ENCODE measurements around the gene RERE.
"Not testable (repeated sequence)": the region's sequence is repeated elsewhere in the genome, so short reads cannot be mapped to it uniquely, and the experiment has no call there.

RERE gene

DNA sequence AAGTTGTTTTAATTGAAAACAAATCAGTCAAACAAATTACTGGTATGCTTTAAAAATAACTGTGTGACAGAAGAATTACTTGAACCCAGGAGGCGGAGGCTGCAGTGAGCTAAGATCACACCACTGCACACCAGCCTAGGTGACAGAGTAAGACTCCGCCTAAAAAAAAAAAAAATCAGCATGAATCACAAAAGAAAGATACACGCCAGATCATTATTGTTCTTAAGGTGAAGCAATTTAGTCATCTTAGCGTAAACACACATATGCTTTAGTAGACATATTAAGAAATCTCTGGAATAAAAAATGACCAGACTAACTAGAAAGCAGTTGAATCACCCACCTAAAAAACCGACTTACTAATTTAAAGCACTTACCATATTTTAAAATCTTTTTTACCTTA is 20.2 kb downstream of the RERE start:
- DNase-seq (ENCODE audit: low read depth): no peak

DNA sequence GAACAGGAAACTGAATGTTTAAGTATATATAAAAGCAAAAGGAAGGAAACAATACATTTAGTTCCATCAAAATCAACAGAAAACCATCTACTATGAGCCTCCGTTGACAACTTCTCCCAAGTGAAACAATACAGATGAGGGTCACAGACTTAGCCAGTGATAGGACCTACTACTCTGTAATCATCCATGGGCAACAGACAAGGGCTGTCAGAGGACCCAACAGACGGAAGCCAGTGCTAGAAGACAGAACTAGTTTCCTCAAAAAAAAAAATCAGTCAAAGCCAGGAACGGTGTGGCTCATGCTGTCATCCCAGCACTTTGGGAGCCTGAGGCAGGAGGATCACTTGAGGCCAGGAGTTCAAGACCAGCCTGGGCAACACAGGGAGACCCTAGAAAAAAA is 20.6 kb downstream of the RERE start:
- no peak for DNase-seq (ENCODE audit: low read depth)

- DNase-seq (ENCODE audit: low read depth): no peak
Observed at GRCh38 chr1:8794605-8795004, 22.8 kb downstream of the RERE start.

GRCh38 chr1:8791819-8792218 is 25.6 kb downstream of the RERE start:
- no peak for DNase-seq (ENCODE audit: low read depth)

DNA sequence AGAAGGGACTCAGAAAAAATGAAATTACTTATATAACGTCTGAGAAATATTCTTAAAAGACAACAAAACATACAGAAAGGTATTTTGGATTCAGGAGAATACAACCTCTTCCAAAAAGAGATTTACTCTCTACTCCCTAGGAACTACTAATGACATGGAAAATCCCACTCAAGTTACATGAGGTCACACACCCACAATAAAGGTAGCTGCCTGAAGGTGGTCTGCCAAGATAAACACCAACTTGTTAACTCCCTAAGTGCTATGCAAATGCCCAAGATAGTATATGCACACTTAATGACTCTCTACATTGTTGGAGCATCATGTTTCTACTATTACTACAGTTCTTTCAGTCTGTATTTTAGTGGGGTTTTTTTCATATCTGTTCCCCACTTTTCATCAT is 26.5 kb downstream of the RERE start:
- DNase-seq (ENCODE audit: low read depth): no peak

DNA sequence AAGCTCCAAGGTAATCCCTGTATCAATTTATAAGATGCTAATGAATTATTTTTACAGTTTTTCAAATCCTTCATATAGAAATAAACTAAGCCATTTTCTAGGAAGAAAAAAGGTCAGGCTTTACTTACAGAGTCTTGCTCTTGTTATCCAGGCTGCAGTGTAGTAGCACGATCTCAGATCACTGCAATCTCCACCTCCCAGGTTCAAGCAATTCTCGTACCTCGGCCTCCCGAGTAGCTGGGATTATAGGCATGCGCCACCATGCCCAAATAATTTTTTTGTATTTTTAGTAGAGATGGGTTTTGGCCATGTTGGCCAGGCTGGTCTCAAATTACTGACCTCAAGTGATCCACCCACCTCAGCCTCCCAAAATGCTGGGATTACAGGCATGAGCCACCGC is 27.0 kb downstream of the RERE start:
- no peak for DNase-seq (ENCODE audit: low read depth)

DNA sequence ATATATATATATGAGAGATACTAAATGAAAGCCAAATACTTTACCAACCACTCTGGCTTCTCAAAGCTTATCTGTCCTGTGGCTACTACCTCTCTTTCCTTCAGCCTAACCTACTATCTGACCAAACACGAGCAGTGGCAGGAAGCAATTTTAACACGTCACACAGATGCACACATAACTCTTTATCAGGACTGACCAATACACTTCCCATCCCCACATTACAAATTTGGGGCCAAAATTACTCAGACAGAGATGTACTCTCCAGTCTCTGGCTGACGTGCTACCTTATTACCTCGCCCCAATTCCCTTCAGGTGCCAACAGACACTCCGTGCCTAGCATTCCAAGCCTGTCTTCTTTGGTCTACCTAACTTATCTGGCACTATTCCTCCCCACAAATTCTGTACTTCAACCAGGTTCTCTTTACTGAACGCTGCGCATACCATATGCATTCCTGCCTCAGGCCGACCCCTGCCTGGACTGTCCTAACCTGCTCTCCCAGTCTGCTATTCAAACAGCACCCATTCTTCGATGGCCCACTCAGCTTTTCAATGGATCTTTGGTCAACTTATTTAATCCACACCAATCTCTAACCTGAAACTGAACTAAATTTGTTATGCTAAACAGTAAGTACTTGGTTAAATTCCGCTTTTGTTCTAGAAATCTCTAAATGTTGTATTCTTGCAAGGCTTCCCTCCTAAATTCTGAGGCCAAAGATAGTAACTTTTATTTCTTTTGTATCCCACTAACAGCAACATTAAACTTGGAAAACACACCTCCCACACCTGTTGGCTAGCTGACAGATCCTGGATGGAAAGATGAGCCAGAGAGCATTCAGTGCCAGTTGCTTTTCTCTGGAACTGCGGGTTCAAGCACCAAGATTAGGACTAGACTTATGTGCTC is 27.9 kb downstream of the RERE start:
- no peak for DNase-seq (ENCODE audit: low read depth)

- no peak for DNase-seq (ENCODE audit: low read depth)
Observed at GRCh38 chr1:8787218-8787617, 30.2 kb downstream of the RERE start.

DNA sequence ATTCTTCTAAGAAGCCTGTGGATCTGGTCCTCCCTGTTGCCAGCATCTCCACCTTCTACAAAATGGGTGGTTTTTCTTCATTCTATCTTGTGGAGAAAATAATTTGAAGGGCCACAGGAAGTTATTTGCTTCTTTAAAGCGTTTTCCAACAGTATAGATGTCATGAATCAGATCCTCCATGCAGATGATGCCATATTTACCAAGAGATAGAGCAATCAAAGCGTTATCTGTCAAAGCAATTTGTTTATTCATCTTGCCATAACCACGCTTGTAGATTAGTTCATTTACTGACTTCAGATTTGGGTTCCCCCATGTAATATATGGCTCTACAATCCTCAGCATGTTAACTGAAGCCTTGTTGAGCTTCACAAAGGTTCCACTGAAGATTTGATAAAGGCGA is 31.2 kb downstream of the RERE start:
- not testable (repeated sequence) for DNase-seq (ENCODE audit: low read depth)

DNA sequence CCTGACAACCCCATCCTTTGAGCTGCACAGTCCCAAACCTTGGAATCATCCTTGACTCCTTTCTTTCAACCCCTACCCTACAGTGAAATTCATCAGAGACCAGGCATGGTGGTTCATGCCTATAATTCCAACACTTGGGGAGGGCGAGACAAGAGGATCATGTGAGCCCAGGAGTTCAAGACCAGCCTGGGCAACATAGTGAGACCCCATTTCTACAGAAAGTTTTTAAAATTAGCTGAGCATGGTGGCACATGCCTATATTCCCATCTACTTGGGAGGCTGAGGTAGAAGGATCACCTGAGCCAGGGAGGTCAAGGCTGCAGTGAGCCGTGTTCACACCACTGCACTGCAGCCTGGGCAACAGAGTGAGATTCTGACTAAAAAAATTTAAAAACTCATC is 34.5 kb downstream of the RERE start:
- DNase-seq (ENCODE audit: low read depth): no peak

GRCh38 chr1:8782001-8782620 is 35.3 kb downstream of the RERE start:
- DNase-seq (ENCODE audit: low read depth): no peak

- no peak for DNase-seq (ENCODE audit: low read depth)
Observed at GRCh38 chr1:8780405-8780804, 37.0 kb downstream of the RERE start.

- DNase-seq (ENCODE audit: low read depth): no peak
Observed at GRCh38 chr1:8777867-8778266, 39.6 kb downstream of the RERE start.

DNA sequence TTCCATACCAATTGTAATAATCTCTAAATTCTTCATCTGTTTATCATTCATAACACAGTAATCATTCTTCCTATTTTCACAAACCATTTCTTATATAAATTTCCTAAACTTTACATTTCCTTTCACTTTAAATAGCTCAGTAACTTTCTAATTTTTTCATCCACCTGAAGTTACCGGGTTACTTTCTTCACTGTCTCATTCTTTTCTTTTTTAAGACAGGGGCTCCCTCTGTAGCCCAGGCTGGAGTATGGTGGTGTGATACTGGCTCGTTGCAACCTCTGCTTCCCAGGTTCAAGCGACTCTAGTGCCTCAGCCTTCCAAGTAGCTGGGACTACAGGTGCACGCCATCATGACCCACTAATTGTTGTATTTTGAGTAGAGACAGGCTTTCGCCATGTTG is 41.3 kb downstream of the RERE start:
- DNase-seq (ENCODE audit: low read depth): no peak

GRCh38 chr1:8767006-8767405 is 50.4 kb downstream of the RERE start:
- DNase-seq (ENCODE audit: low read depth): no peak

- DNase-seq (ENCODE audit: low read depth): no peak
Observed at GRCh38 chr1:8765198-8765597, 52.2 kb downstream of the RERE start.

DNA sequence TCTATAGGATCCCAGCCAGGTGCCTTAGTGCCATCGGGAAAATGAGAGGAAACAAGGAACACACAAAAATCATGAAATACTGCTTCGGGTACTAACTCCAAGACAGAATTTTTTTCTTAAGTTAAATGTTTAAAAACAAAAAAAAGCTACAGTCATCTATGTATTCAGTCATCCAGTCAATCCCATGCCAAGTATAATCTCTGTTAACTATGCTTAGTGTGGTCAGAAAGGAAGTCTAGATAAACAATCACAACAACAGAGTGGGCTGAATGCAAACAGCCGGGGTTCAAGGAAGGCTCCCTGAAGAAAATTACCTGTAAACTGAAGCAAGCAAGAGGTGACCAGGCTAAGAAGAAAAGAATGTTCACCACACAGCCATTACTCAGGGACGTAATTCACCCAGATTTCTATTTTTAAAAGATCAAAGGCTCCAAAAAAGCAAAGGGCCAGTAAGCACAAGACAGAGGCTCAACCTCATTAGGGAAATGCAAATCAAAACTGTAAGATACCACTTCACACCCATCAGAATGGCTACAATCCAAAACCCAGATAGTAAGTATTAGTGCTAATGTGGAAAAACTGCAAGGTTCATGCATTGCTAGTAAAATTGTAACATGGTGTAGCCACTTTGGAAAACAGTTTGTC is 53.0 kb downstream of the RERE start:
- DNase-seq (ENCODE audit: low read depth): no peak

DNA sequence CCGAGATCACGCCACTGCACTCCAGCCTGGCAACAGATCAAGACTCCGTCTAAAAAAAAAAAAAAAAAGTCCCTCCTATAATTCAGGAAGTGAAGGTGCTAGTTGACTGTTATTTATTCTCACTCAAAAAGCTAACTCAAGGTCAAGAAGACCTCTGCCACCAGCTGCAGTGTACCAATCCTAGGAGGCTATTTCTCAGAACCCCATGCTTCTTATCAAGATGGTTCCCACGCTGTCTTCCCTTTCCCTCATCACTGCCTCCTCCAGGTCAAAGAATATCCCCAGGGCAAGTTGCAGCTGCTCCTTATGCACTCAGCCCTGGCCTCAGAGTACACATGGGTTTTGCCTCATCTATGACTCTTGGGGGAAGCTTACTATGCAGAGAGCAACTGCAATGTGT is 53.6 kb downstream of the RERE start:
- DNase-seq (ENCODE audit: low read depth): no peak

DNA sequence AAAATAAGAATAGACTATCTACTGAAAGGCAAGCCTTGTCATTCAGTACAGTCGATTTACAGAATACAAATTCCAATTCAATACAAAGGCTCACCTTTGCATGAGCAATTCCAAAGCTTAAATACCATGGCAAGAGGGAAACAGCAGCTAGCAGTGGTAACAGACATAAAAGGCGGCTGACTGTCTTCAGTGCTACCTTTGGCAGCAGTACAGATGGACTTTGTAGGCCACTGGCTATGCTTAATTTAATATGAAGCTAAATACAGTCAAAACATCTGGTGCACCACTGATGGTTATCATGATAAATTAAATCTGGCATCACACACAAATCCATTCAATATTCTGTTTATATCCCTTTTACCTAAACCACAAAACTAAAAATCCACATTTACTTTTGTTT is 62.4 kb downstream of the RERE start:
- DNase-seq (ENCODE audit: low read depth): no peak

- no peak for DNase-seq (ENCODE audit: low read depth)
Observed at GRCh38 chr1:8754247-8754650, 63.2 kb downstream of the RERE start.

GRCh38 chr1:8753736-8754135 is 63.7 kb downstream of the RERE start:
- no peak for DNase-seq (ENCODE audit: low read depth)

DNA sequence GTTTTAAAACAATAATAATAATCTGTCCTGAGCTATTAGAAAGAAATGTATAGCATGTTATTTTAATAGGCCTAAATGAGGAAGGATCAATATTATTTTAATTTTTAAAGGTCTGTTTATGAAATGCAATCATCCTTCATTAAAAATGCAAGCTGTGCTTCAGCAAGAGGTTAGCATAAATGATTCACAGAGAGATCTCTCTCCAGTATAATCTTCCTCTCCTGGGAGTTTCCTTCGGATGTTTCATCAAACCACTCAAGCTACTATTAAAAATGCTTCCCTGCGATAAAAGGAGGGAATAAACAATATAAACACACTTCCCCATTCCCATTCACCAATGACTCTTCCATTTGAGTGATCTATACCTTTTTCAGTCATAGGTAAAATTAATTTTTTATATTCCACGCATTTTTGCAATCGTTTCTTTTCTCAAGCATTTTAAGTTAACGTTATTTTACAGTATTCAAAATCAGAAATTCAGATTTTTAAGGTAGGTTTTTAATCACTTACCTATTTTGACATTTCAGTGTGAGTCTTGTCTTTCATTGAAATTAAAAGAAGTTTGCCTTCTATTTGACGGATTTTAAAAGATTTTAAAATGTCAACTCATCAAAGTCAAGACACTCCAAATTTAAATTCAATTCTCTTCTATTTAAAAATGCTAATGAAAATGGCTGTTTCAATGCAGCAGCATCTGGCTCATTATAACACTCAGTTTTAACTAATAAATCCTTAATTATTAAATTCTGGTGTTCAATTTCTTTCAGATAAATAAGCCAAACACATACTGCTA is 64.3 kb downstream of the RERE start:
- DNase-seq (ENCODE audit: low read depth): no peak

All from activated T-cell treated with anti-CD3 and anti-CD28 coated beads for 48 hours (primary cell).